WTC11 (cell line): ENCODE measurements around the gene CEACAM19.

Experiments used
- FOXK1 ChIP-seq: sonication (generic); formaldehyde crosslinking; IDR thresholded peaks from 2 replicates; pipeline ENCODE4 v1.8.0; 2022; ENCODE audit warnings: mild to moderate bottlenecking, moderate library complexity, missing genetic modification reagents
- FOXP1 ChIP-seq: sonication (generic); formaldehyde crosslinking; IDR thresholded peaks from 2 replicates; pipeline ENCODE4 v1.8.0; 2022; ENCODE audit warnings: missing genetic modification reagents, mild to moderate bottlenecking, moderate library complexity, borderline replicate concordance
- JUN ChIP-seq: sonication (generic); formaldehyde crosslinking; IDR thresholded peaks from 2 replicates; pipeline ENCODE4 v1.8.0; 2023; ENCODE audit warnings: mild to moderate bottlenecking, missing genetic modification reagents
- KAT7 ChIP-seq: sonication (generic); formaldehyde crosslinking; IDR thresholded peaks from 2 replicates; pipeline ENCODE4 v1.8.1; 2023; ENCODE audit warnings: missing genetic modification reagents, mild to moderate bottlenecking, borderline replicate concordance
- NFATC4 ChIP-seq: fragments of 250-450 bp; sonication (Bioruptor Pico); IDR thresholded peaks from 2 replicates; pipeline ENCODE4 v1.9.0; 2021; ENCODE audit warnings: mild to moderate bottlenecking
- SMAD3 ChIP-seq: sonication (generic); formaldehyde crosslinking; IDR thresholded peaks from 2 replicates; pipeline ENCODE4 v1.8.0; 2022; ENCODE audit warnings: missing genetic modification reagents, mild to moderate bottlenecking, borderline replicate concordance
- TCF7 ChIP-seq: sonication (generic); formaldehyde crosslinking; IDR thresholded peaks from 2 replicates; pipeline ENCODE4 v1.8.0; 2022; ENCODE audit warnings: mild to moderate bottlenecking, low read depth, missing genetic modification reagents, moderate library complexity
- ZBTB21 ChIP-seq: sonication (generic); formaldehyde crosslinking; IDR thresholded peaks from 2 replicates; pipeline ENCODE4 v1.8.1; 2023; ENCODE audit warnings: mild to moderate bottlenecking, missing genetic modification reagents, borderline replicate concordance
- TF ChIP-seq, protein P1 (sequence below): fragments of 200-600 bp; IDR thresholded peaks from 2 replicates; pipeline ENCODE4 v1.8.0; 2022; ENCODE audit warnings: antibody characterized with exemption
- TF ChIP-seq, protein P2 (sequence below): sonication (generic); formaldehyde crosslinking; IDR thresholded peaks from 2 replicates; pipeline ENCODE4 v1.8.0; 2022; ENCODE audit warnings: mild to moderate bottlenecking, missing genetic modification reagents

DNA sequence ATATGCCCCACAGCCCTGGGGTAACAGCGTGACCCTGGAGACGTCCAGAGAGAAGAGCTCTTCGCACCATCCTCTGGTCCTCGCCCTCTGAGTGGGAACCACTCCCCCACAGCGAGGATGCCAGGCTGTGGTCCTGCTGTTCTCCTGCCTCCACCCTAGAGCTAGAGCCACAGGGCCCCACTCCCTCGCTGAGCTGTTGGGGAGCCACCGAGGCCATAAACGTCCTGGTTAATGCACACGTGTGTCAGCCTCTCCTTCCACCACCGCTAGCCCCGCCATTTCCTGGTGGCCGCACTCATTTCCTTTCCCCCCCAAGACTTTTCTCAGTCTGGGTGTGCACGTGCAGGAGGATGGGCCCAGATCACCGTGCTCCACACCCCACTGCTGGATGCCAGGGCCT lies 39.2 kb downstream of the CEACAM19 start:
- TF ChIP-seq TCF7 (CRISPR knock-in tag) (no peak), JUN (CRISPR knock-in tag) (no peak), FOXK1 (CRISPR knock-in tag) (no peak), ZBTB21 (CRISPR knock-in tag) (no peak), KAT7 (CRISPR knock-in tag) (no peak), SMAD3 (CRISPR knock-in tag) (no peak), FOXP1 (CRISPR knock-in tag) (no peak), NFATC4 (no peak)
- TF ChIP-seq, protein P1, sequence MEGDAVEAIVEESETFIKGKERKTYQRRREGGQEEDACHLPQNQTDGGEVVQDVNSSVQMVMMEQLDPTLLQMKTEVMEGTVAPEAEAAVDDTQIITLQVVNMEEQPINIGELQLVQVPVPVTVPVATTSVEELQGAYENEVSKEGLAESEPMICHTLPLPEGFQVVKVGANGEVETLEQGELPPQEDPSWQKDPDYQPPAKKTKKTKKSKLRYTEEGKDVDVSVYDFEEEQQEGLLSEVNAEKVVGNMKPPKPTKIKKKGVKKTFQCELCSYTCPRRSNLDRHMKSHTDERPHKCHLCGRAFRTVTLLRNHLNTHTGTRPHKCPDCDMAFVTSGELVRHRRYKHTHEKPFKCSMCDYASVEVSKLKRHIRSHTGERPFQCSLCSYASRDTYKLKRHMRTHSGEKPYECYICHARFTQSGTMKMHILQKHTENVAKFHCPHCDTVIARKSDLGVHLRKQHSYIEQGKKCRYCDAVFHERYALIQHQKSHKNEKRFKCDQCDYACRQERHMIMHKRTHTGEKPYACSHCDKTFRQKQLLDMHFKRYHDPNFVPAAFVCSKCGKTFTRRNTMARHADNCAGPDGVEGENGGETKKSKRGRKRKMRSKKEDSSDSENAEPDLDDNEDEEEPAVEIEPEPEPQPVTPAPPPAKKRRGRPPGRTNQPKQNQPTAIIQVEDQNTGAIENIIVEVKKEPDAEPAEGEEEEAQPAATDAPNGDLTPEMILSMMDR: no peak
- TF ChIP-seq, protein P2, sequence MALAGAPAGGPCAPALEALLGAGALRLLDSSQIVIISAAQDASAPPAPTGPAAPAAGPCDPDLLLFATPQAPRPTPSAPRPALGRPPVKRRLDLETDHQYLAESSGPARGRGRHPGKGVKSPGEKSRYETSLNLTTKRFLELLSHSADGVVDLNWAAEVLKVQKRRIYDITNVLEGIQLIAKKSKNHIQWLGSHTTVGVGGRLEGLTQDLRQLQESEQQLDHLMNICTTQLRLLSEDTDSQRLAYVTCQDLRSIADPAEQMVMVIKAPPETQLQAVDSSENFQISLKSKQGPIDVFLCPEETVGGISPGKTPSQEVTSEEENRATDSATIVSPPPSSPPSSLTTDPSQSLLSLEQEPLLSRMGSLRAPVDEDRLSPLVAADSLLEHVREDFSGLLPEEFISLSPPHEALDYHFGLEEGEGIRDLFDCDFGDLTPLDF (CRISPR knock-in tag): no peak
